ENCODE data around the gene SLC22A31. TPM values are rescaled to one million over a fixed set of nuclear protein-coding genes. Genes with fewer than 3 reads are reported as not detected.

SLC22A31 gene
- total RNA-seq, 4 donors from 2014 or later, result 0.54 TPM; not detected in 3

DNA sequence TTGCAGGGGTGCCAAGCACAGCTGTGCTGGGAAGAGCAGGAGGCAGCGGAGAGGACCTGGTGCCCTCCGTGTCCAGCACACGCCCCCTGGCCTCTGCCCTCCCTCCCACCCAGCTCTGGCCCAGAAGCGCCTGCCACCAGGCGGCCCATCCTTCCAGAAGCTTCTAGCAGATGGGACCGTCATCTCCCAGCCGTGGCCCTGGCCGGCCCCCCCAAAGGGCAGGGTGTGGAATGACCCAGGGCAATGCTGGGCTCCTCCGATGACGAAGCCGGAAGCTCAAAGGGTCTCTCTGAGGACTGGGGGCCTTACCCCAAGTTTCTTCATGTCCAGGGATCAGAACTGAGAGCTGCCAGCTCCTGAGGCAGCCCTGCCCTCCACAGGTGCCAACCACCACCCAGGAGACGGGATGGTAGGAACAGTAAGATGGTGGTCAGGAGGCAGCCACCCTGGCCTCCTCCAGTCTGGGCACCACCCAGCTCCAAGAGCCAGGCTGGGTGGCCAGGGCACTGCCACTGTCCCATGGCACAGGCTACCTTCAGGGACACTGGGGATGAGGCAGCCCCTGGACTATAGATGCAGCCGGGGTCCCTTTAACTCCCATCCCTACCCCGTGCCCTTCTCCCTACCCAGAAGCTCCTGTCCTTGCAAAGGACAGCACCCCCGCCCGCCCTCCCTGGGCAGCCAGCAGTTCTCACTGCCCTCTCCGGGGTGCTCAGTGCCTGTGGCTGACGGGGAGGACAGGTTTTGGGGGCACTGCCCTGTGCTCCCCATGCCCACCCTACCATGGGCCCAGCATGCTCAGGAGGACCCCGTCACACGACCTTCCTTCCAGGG, 35.3 kb downstream of the SLC22A31 start:
- no peaks in the 10 kb centered on the region for H3K27me3 ChIP-seq
- no peak for DNase-seq
- no peaks in the 10 kb centered on the region for H3K9me3 ChIP-seq
- TF ChIP-seq POLR2A (IDR thresholded peaks at IDR 0.05), result no peak
- TF ChIP-seq, protein P1, sequence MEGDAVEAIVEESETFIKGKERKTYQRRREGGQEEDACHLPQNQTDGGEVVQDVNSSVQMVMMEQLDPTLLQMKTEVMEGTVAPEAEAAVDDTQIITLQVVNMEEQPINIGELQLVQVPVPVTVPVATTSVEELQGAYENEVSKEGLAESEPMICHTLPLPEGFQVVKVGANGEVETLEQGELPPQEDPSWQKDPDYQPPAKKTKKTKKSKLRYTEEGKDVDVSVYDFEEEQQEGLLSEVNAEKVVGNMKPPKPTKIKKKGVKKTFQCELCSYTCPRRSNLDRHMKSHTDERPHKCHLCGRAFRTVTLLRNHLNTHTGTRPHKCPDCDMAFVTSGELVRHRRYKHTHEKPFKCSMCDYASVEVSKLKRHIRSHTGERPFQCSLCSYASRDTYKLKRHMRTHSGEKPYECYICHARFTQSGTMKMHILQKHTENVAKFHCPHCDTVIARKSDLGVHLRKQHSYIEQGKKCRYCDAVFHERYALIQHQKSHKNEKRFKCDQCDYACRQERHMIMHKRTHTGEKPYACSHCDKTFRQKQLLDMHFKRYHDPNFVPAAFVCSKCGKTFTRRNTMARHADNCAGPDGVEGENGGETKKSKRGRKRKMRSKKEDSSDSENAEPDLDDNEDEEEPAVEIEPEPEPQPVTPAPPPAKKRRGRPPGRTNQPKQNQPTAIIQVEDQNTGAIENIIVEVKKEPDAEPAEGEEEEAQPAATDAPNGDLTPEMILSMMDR (IDR thresholded peaks at IDR 0.05), result no peak
- H3K4me3 ChIP-seq (replicated peaks in 1 of 3), result no peak overlapping the region
- H3K4me1 ChIP-seq, result peaks cover 0 to 4% of the 10 kb centered on the region in 2 donors
- 82 to 87% methylated on average over 7 to 17 of the region's 20 CpGs for WGBS, 2 donors
- intact Hi-C loops (cut with DNase I), result loop anchor here (5.0 kb wide), 2 partner anchors 358 to 428 kb away; no protein-coding TSS in a partner anchor
- no peak overlapping the region for H3K27ac ChIP-seq
- no peaks in the 10 kb centered on the region for H3K36me3 ChIP-seq

DNA sequence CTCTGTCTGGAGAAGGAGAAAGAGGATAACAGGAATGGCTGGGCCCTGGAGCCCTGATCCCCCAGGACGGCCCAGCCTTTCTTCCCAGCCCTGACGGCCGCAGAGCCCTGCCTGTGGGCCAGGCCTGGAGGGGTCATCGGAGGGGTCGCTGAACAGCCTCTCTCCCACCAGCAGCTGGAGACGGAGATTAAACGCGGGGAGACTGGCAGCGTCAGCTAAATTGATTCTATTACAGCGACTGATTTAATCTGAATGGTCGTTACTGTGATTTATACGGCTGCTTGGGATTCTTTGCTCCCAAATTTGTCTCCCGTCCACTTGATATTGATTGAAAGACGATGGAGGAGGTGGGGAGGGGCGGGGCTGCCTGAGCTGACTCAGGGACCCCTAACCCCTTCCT, 35.9 kb downstream of the SLC22A31 start:
- Histone ChIP-seq H3K9me3 (no peaks in the 10 kb centered on the region), H3K27ac (no peak overlapping the region), H3K4me1 (peaks cover 0 to 4% of the 10 kb centered on the region in 2 donors), H3K4me3 (replicated peaks in 1 of 3) (no peak overlapping the region), H3K27me3 (no peaks in the 10 kb centered on the region), H3K36me3 (no peaks in the 10 kb centered on the region)
- 64 to 73% methylated on average over 14 to 15 of the region's 15 CpGs for WGBS, 2 donors
- no peak for DNase-seq
- TF ChIP-seq, protein P1 (IDR thresholded peaks at IDR 0.05), result no peak
- TF ChIP-seq POLR2A (IDR thresholded peaks at IDR 0.05), result no peak
- intact Hi-C loops (cut with DNase I), result no loop called here

DNA sequence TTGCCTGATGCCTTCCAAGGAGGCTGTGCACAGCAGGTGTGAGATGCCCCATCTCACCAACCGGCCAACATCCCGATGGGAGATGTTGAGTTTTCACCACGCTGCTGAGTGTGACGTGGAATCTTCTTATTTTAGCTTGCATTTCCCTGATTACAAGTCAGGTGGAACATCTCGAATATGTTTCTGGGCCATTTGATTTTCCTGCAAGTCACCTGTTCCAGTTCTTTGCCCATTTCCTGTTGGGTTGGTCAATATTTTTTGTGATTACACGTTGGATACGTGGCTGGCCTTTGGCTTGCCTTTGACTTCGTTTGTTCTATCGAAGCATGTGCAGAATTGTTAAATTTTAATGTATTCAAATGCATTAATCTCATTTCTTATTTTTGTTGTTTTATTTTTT, 37.0 kb downstream of the SLC22A31 start:
- WGBS, 2 donors, result 90 to 91% methylated on average over 9 of the region's 9 CpGs
- Histone ChIP-seq H3K36me3 (no peaks in the 10 kb centered on the region), H3K27ac (no peak overlapping the region), H3K9me3 (no peaks in the 10 kb centered on the region), H3K4me3 (replicated peaks in 1 of 3) (no peak overlapping the region), H3K27me3 (no peaks in the 10 kb centered on the region), H3K4me1 (peaks cover 0 to 4% of the 10 kb centered on the region in 2 donors)
- no peak for TF ChIP-seq POLR2A (IDR thresholded peaks at IDR 0.05)
- TF ChIP-seq, protein P1 (IDR thresholded peaks at IDR 0.05), result no peak
- DNase-seq, result no peak
- intact Hi-C loops (cut with DNase I), result no loop called here

DNA sequence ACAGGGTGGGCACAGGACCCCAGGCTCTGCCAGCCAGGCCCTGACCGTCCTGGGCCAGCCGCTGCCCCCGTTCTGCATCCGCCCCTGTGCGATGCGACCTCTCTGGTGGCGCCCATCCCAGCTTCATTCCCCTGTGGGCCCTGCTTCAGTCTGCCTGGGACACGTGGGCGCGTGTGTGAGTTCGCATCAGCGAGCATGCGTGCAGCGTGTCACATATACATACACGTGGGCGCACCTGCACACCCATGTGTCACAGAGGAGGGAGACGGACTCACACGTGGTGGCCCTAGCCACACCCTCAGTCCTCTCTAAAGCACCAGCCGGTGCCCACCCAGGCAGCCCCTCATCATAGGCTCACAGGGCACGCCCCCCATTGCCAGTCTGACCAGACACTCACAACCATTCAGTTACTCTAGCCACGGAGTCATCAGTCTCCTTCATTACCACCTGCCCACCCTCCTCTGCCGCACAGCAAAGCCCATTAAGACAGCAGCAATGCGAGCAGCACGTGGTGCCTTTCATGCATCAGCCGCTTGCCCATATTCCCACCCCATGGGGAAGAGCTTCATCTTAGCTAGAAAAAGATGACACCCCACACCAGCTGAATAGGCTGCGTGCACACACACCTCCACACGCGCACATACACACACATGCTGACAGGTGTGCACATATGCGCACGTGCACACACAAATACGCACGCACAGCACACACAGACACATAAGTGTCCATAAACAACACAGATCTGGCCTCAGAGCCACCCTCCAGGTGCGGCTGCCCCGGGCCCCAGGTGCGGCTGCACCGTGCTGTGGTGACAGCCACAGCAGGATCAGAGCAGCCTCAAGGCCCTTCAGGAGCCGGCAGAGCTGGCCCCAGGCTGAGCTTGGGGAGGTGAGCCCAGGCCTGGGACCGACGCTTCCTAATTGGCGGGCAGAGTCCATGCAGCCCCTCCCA, 38.3 kb downstream of the SLC22A31 start:
- Histone ChIP-seq H3K4me1 (no peaks in the 10 kb centered on the region), H3K9me3 (no peaks in the 10 kb centered on the region), H3K27me3 (no peaks in the 10 kb centered on the region), H3K4me3 (replicated peaks in 1 of 3) (no peak overlapping the region), H3K36me3 (no peaks in the 10 kb centered on the region), H3K27ac (no peak overlapping the region)
- intact Hi-C loops (cut with DNase I), result no loop called here
- WGBS, 2 donors, result 82 to 84% methylated on average over 28 to 31 of the region's 40 CpGs
- TF ChIP-seq, protein P1 (IDR thresholded peaks at IDR 0.05), result no peak
- TF ChIP-seq POLR2A (IDR thresholded peaks at IDR 0.05), result no peak
- DNase-seq, result no peak

Measured in thyroid gland (tissue), 4 donors.